ENCODE measurements around the gene TRAPPC3.

TRAPPC3 gene

GRCh38 chr1:36150296-36151133 is 1.2 kb upstream of the TRAPPC3 start:
- peak; percentile 68 for DNase-seq

GRCh38 chr1:36149973-36150295 is 648 bp upstream of the TRAPPC3 start:
- DNase-seq: no peak

- DNase-seq: no peak
Measured at GRCh38 chr1:36148821-36149236, 457 bp downstream of the TRAPPC3 start.

GRCh38 chr1:36144413-36144812 is 4.9 kb downstream of the TRAPPC3 start:
- DNase-seq: no peak

- no peak for DNase-seq
Measured at GRCh38 chr1:36143424-36143823, 5.9 kb downstream of the TRAPPC3 start.

- DNase-seq: no peak
Measured at GRCh38 chr1:36142121-36142520, 7.2 kb downstream of the TRAPPC3 start.

- DNase-seq: no peak
Measured at GRCh38 chr1:36139521-36139920, 9.8 kb downstream of the TRAPPC3 start.

- DNase-seq: no peak
Measured at GRCh38 chr1:36137776-36138175, 11.5 kb downstream of the TRAPPC3 start.

- no peak for DNase-seq
Measured at GRCh38 chr1:36137226-36137625, 12.1 kb downstream of the TRAPPC3 start.

- no peak for DNase-seq
Measured at GRCh38 chr1:36136535-36136934, 12.8 kb downstream of the TRAPPC3 start.

GRCh38 chr1:36135796-36136195 is 13.5 kb downstream of the TRAPPC3 start:
- no peak for DNase-seq

- DNase-seq: no peak
Measured at GRCh38 chr1:36135330-36135667, 14.0 kb downstream of the TRAPPC3 start.

GRCh38 chr1:36134505-36135329 is 14.6 kb downstream of the TRAPPC3 start:
- DNase-seq: peak; percentile 48

GRCh38 chr1:36134031-36134430 is 15.3 kb downstream of the TRAPPC3 start:
- DNase-seq: no peak

GRCh38 chr1:36133484-36133883 is 15.8 kb downstream of the TRAPPC3 start:
- no peak for DNase-seq

- DNase-seq: no peak
Measured at GRCh38 chr1:36132029-36132428, 17.3 kb downstream of the TRAPPC3 start.

GRCh38 chr1:36128905-36129206 is 20.4 kb downstream of the TRAPPC3 start:
- DNase-seq: no peak

GRCh38 chr1:36128126-36128904 is 21.0 kb downstream of the TRAPPC3 start:
- no peak for DNase-seq

GRCh38 chr1:36126797-36127500 is 22.3 kb downstream of the TRAPPC3 start:
- DNase-seq: no peak

GRCh38 chr1:36126005-36126716 is 23.1 kb downstream of the TRAPPC3 start:
- no peak for DNase-seq

GRCh38 chr1:36125129-36125991 is 23.9 kb downstream of the TRAPPC3 start, which contains the start of gene COL8A2:
Gene COL8A2, minus strand, starts transcription at chr1:36125222. Its CDS starts 24,980 bp downstream, at chr1:36100242.
- no peak for DNase-seq
